A549 (cell line): ENCODE data around the gene UBE2E3.

Source experiments
- CTCF ChIP-seq: fragments of >200 bp; sonication (Bioruptor Twin); formaldehyde crosslinking; IDR thresholded peaks from 3 replicates; pipeline ENCODE4 v1.5.1; 2016
- EHMT2 ChIP-seq: fragments of 200-600 bp; sonication (generic); IDR thresholded peaks from 2 replicates; pipeline ENCODE4 v1.6.1; 2016; ENCODE audit warnings: antibody characterized with exemption, low read depth, mild to moderate bottlenecking, moderate library complexity
- POLR2A ChIP-seq: IDR thresholded peaks from 2 replicates; pipeline ENCODE4 v1.6.1; 2012; ENCODE audit warnings: mild to moderate bottlenecking, low read length
- POLR2AphosphoS2 ChIP-seq: conservative IDR thresholded peaks from 2 replicates; pipeline ENCODE4 v1.6.1; 2012; ENCODE audit warnings: low read length, improper control_type of control experiment, inconsistent platforms
- RAD21 ChIP-seq, 2 experiments: fragments of >200 bp in 1 of 2; sonication (Bioruptor Twin) in 1 of 2; formaldehyde crosslinking in 1 of 2; IDR thresholded peaks in 1 of 2; conservative IDR thresholded peaks in 1 of 2; 2 replicates in 1 of 2; 3 replicates in 1 of 2; pipeline ENCODE4 v1.6.1; 2012 to 2018; ENCODE audit warnings: inconsistent platforms in 1 of 2
- REST ChIP-seq: fragments of 200-600 bp; sonication (generic); IDR thresholded peaks from 2 replicates; pipeline ENCODE4 v1.6.1; 2016; ENCODE audit warnings: antibody characterized with exemption, mild to moderate bottlenecking, moderate library complexity
- TP53 ChIP-seq: fragments of 250-450 bp; sonication (Bioruptor Pico); IDR thresholded peaks from 2 replicates; pipeline ENCODE4 v1.5.0; 2021; ENCODE audit warnings: mild to moderate bottlenecking, moderate library complexity

- TF ChIP-seq CTCF (no peak), POLR2A (no peak), REST (no peak), RAD21 (conservative IDR thresholded peaks at IDR 0.05 in 1 of 2, IDR thresholded peaks at IDR 0.05 in 1 of 2) (no peak), EHMT2 (no peak), POLR2AphosphoS2 (no peak), TP53 (CRISPR knock-in tag) (no peak)
Observed at GRCh38 chr2:181105562-181105961, 125.2 kb downstream of the UBE2E3 start.
